ENCODE data around the gene FAM193A. TPM values are rescaled to one million over a fixed set of nuclear protein-coding genes. Genes with fewer than 3 reads are reported as not detected.

Gene FAM193A
- total RNA-seq, 1 experiment from 2014 or later = 13.6 TPM

DNA sequence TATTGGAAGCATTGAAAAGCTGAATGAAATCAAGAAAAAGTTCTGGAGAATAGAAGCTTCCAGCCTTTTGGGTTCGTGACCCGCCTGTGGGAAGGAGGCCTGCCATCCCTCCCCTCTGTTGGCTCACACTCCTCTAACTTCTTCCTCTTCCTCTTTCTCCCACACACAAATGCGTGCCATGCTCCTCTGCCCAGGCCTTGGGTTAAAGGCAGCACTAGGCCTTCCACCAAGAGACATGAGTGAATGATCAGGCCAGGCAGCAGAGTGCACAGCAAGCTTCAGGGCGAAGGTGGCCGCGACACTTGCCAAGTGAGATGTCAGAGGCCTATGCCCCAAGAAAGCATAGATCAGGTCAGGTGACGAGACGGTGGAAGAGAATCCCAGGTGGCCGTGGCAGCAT is 38.4 kb downstream of the FAM193A start:
- no TSS peak for BruUV-seq (replicated peaks)
- no peak for ATAC-seq
- Histone ChIP-seq H3K4me2 (ENCODE audit: low read length) (no peak overlapping the region), H3K9me2 (replicated peaks; ENCODE audit: low read length) (no peaks in the 10 kb centered on the region), H3K4me3 (ENCODE audit: low read length) (no peak overlapping the region), H3K9me3 (ENCODE audit: low read length) (no peaks in the 10 kb centered on the region), H4K20me1 (ENCODE audit: low read length) (peaks cover 23% of the 10 kb centered on the region; the same call in 1 of the 2 replicates), H3K27me3 (ENCODE audit: low read length) (no peaks in the 10 kb centered on the region), H3K36me3 (ENCODE audit: low read depth, low read length) (no peaks in the 10 kb centered on the region), H3K4me1 (ENCODE audit: insufficient read depth, low read length) (no peaks in the 10 kb centered on the region), H3K9ac (ENCODE audit: low read length) (no peak overlapping the region), H2AFZ (ENCODE audit: low read length) (no peak overlapping the region), H3F3A (ENCODE audit: low read length, unreplicated experiment) (no peaks in the 10 kb centered on the region), H3K27ac (ENCODE audit: low read length) (no peak overlapping the region), H3K79me2 (ENCODE audit: low read length) (peaks cover 97% of the 10 kb centered on the region)
- DNase-seq = no peak
- TF ChIP-seq, protein P1, sequence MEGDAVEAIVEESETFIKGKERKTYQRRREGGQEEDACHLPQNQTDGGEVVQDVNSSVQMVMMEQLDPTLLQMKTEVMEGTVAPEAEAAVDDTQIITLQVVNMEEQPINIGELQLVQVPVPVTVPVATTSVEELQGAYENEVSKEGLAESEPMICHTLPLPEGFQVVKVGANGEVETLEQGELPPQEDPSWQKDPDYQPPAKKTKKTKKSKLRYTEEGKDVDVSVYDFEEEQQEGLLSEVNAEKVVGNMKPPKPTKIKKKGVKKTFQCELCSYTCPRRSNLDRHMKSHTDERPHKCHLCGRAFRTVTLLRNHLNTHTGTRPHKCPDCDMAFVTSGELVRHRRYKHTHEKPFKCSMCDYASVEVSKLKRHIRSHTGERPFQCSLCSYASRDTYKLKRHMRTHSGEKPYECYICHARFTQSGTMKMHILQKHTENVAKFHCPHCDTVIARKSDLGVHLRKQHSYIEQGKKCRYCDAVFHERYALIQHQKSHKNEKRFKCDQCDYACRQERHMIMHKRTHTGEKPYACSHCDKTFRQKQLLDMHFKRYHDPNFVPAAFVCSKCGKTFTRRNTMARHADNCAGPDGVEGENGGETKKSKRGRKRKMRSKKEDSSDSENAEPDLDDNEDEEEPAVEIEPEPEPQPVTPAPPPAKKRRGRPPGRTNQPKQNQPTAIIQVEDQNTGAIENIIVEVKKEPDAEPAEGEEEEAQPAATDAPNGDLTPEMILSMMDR (conservative IDR thresholded peaks at IDR 0.05; ENCODE audit: low read depth, low read length) = no peak
- TF ChIP-seq EZH2 (IDR thresholded peaks at IDR 0.05; ENCODE audit: low read length, unreplicated experiment) = no peak
- TF ChIP-seq EZH2phosphoT487 (IDR thresholded peaks at IDR 0.05; ENCODE audit: borderline replicate concordance, low read length) = no peak
- POLR2A ChIA-PET (ENCODE audit: unreplicated experiment) = no interaction called here
- CTCF ChIA-PET = no interaction called here
- intact Hi-C loops (cut with micrococcal nuclease) = no loop called here

DNA sequence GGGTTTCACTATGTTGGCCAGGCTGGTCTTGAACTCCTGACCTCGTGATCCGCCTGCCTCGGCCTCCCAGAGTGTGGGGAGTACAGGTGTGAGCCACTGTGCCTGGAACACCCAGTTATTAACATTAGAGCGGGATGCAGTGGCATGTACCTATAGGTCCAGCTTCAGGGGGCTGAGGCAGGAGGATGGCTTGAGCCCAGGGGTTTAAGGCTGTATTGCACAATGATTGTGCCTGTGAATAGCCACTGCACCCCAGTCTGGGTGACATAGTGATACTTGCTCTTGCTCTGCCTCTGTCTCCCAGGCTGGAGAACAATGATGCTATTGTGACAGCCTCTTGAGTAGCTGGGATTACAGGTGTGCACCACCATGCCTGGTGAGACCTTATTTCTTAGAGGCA is 39.8 kb downstream of the FAM193A start:
- Histone ChIP-seq H3K27me3 (ENCODE audit: low read length) (no peaks in the 10 kb centered on the region), H3K27ac (ENCODE audit: low read length) (no peak overlapping the region), H3K9ac (ENCODE audit: low read length) (no peak overlapping the region), H2AFZ (ENCODE audit: low read length) (no peak overlapping the region), H3K4me3 (ENCODE audit: low read length) (no peak overlapping the region), H3K9me2 (replicated peaks; ENCODE audit: low read length) (no peaks in the 10 kb centered on the region), H3F3A (ENCODE audit: low read length, unreplicated experiment) (no peaks in the 10 kb centered on the region), H3K79me2 (ENCODE audit: low read length) (peaks cover 96% of the 10 kb centered on the region), H4K20me1 (ENCODE audit: low read length) (peaks cover 16% of the 10 kb centered on the region; the same call in 1 of the 2 replicates), H3K36me3 (ENCODE audit: low read depth, low read length) (no peaks in the 10 kb centered on the region), H3K9me3 (ENCODE audit: low read length) (no peaks in the 10 kb centered on the region), H3K4me1 (ENCODE audit: insufficient read depth, low read length) (no peaks in the 10 kb centered on the region), H3K4me2 (ENCODE audit: low read length) (no peak overlapping the region)
- TF ChIP-seq EZH2 (IDR thresholded peaks at IDR 0.05; ENCODE audit: low read length, unreplicated experiment) = no peak
- TF ChIP-seq EZH2phosphoT487 (IDR thresholded peaks at IDR 0.05; ENCODE audit: borderline replicate concordance, low read length) = no peak
- TF ChIP-seq, protein P1 (conservative IDR thresholded peaks at IDR 0.05; ENCODE audit: low read depth, low read length) = no peak
- no peak for DNase-seq
- intact Hi-C loops (cut with micrococcal nuclease) = no loop called here
- no TSS peak for BruUV-seq (replicated peaks)
- CTCF ChIA-PET = no interaction called here
- POLR2A ChIA-PET (ENCODE audit: unreplicated experiment) = no interaction called here
- no peak for ATAC-seq

DNA sequence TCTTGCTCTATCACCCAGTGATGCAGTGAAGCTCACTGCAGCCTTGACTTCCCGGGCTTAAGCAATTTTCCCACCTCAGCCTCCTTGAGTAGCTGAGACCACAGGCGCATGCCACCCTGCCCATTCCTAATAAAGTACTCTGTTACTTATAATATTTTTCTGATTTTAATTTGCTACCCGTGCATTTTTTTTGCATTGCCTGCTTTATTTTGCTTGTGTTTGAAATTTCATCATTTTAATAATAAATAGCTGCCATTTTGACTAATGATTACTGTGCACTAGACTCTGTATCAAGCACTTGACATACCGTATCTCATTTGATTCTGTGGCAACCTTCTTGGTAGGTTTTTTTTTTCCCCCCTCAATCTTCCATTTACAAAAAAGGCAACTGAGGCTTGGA is 41.7 kb downstream of the FAM193A start:
- no peak overlapping the region for H2AFZ ChIP-seq (ENCODE audit: low read length)
- ChIA-PET POLR2A (ENCODE audit: unreplicated experiment) (interaction anchor here (0.6 kb wide), 1 partner anchor 178 kb away, joined by 5 read pairs; the partner anchor contains the start of gene TNIP2), CTCF (no interaction called here)
- ATAC-seq (no peak), DNase-seq (no peak)
- intact Hi-C loops (cut with micrococcal nuclease) = no loop called here
- H3K36me3 ChIP-seq (ENCODE audit: low read depth, low read length) = no peaks in the 10 kb centered on the region
- H3K9me2 ChIP-seq (replicated peaks; ENCODE audit: low read length) = no peaks in the 10 kb centered on the region
- H3K4me1 ChIP-seq (ENCODE audit: insufficient read depth, low read length) = peaks cover 12% of the 10 kb centered on the region
- no peaks in the 10 kb centered on the region for H3F3A ChIP-seq (ENCODE audit: low read length, unreplicated experiment)
- H3K27me3 ChIP-seq (ENCODE audit: low read length) = no peaks in the 10 kb centered on the region
- no TSS peak for BruUV-seq (replicated peaks)
- H3K4me3 ChIP-seq (ENCODE audit: low read length) = no peak overlapping the region
- no peak for TF ChIP-seq EZH2 (IDR thresholded peaks at IDR 0.05; ENCODE audit: low read length, unreplicated experiment)
- TF ChIP-seq, protein P1 (conservative IDR thresholded peaks at IDR 0.05; ENCODE audit: low read depth, low read length) = no peak
- no peak for TF ChIP-seq EZH2phosphoT487 (IDR thresholded peaks at IDR 0.05; ENCODE audit: borderline replicate concordance, low read length)
- no peak overlapping the region for H3K9ac ChIP-seq (ENCODE audit: low read length)
- H3K9me3 ChIP-seq (ENCODE audit: low read length) = no peaks in the 10 kb centered on the region
- H4K20me1 ChIP-seq (ENCODE audit: low read length) = peaks cover 23% of the 10 kb centered on the region
- no peak overlapping the region for H3K27ac ChIP-seq (ENCODE audit: low read length)
- peaks cover 97% of the 10 kb centered on the region for H3K79me2 ChIP-seq (ENCODE audit: low read length)
- no peak overlapping the region for H3K4me2 ChIP-seq (ENCODE audit: low read length)
